ENCODE data around the gene CALU.

DNA sequence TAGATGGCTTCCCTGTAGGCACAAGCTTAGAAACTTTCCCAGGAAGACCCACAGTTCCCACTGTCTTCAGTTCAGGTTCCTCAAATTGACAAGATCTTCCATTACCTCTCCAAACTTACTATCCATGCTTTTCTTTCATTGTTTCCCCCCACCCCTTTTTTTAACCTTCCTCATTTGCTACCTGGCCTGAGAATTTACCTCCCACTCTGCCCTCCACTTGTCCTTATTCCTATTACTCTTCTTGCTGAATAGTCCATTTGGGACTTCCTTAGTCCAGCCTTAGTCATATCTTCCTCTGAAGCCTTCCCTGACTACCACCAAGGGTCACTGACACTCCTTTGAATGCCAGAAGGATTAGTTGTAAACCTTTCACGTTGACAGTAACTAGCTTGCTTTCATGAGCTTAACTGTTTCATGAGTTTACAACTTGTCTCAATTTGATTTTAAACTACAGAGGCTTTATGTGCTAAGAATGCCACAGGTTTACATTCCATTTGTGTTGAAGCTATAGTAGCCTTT lies 1.2 kb upstream of the CALU start:
- TF ChIP-seq CTCF (conservative IDR thresholded peaks at IDR 0.05): no peak
- TF ChIP-seq ZFX (IDR thresholded peaks at IDR 0.05): no peak
